Body of pancreas (tissue), 4 donors: ENCODE data around the gene AMER2. TPM values are rescaled to one million over a fixed set of nuclear protein-coding genes. Genes with fewer than 3 reads are reported as not detected.

Experiments used
- ATAC-seq: fragments of 150-250 bp; one replicate; pipeline ENCODE4 v1.9.1; 2016
- DNase-seq, 4 donors: peaks; one replicate each; pipeline ENCODE4 v3.0.0-alpha.2; 2019
- H3K27ac ChIP-seq, 4 donors: fragments of 200-600 bp; sonication (generic); 1 replicate in 3 of 4; 2 replicates in 1 of 4; pipeline versions ENCODE4 v1.5.1 to v1.6.1; 2016 to 2019; ENCODE audit warnings: mild to moderate bottlenecking in 1 of 4, mixed read lengths in 1 of 4, moderate library complexity in 1 of 4
- H3K27me3 ChIP-seq, 2 donors: fragments of 200-600 bp; sonication (generic); one replicate each; pipeline ENCODE4 v1.6.0; 2016; ENCODE audit warnings: mild to moderate bottlenecking in 1 of 2
- H3K36me3 ChIP-seq, 2 donors: fragments of 200-600 bp; sonication (generic); replicated peaks in 1 of 2; 2 replicates each; pipeline ENCODE4 v1.5.1; 2016; ENCODE audit warnings: low read depth in 2 of 2; ENCODE audit not compliant: insufficient read depth in 1 of 2
- H3K4me1 ChIP-seq: fragments of 200-600 bp; sonication (generic); one replicate; pipeline ENCODE4 v1.6.0; 2016
- H3K4me3 ChIP-seq, 2 donors: fragments of 200-600 bp; sonication (generic); 1 replicate in 1 of 2; 2 replicates in 1 of 2; pipeline ENCODE4 v1.5.1; 2016 to 2019
- H3K9me3 ChIP-seq, 3 donors: fragments of 200-600 bp; sonication (generic); 1 replicate in 2 of 3; 2 replicates in 1 of 3; pipeline ENCODE4 v1.5.1; 2016
- POLR2A ChIP-seq, 3 donors: fragments of 450-650 bp; IDR thresholded peaks; one replicate each; pipeline ENCODE4 v1.6.1; 2016; ENCODE audit warnings: antibody characterized with exemption in 3 of 3, mild to moderate bottlenecking in 2 of 3
- WGBS, 2 donors: methylation state at CpG; one replicate each; pipeline ENCODE4 v1.1.5; 2017; 5-methylcytosine and 5-hydroxymethylcytosine counted together
- intact Hi-C: fragments of 100-400 bp; cut with DNase I; formaldehyde crosslinking; loops from one replicate; pipeline ENCODE4 v1.15.1; 2023
- total RNA-seq, 2 donors: library from RNA; depleted of rRNA; stranded (reverse); fragments of >200 nt; gene quantifications; one replicate each; pipeline ENCODE4 v1.1.0, GENCODE V29; 2016
- TF ChIP-seq, protein P1 (sequence below), 7 experiments: fragments of 450-650 bp in 4 of 7; fragments of 200-600 bp in 3 of 7; sonication (generic) in 3 of 7; IDR thresholded peaks; one replicate each; pipeline ENCODE4 v1.5.1; 2016 to 2019; ENCODE audit warnings: antibody characterized with exemption in 7 of 7

AMER2 gene
- total RNA-seq, 2 donors from 2014 or later, result not detected

- WGBS, 2 donors, result 35 to 52% methylated on average over 3 of the region's 3 CpGs
- Histone ChIP-seq H3K27ac (no peak overlapping the region), H3K27me3 (peaks cover 0 to 18% of the 10 kb centered on the region in 2 donors), H3K4me1 (peaks cover 15% of the 10 kb centered on the region), H3K9me3 (no peaks in the 10 kb centered on the region), H3K4me3 (no peak overlapping the region), H3K36me3 (no peaks in the 10 kb centered on the region)
- ATAC-seq (no peak), DNase-seq (no peak)
- TF ChIP-seq POLR2A (IDR thresholded peaks at IDR 0.05), result no peak
- TF ChIP-seq, protein P1, sequence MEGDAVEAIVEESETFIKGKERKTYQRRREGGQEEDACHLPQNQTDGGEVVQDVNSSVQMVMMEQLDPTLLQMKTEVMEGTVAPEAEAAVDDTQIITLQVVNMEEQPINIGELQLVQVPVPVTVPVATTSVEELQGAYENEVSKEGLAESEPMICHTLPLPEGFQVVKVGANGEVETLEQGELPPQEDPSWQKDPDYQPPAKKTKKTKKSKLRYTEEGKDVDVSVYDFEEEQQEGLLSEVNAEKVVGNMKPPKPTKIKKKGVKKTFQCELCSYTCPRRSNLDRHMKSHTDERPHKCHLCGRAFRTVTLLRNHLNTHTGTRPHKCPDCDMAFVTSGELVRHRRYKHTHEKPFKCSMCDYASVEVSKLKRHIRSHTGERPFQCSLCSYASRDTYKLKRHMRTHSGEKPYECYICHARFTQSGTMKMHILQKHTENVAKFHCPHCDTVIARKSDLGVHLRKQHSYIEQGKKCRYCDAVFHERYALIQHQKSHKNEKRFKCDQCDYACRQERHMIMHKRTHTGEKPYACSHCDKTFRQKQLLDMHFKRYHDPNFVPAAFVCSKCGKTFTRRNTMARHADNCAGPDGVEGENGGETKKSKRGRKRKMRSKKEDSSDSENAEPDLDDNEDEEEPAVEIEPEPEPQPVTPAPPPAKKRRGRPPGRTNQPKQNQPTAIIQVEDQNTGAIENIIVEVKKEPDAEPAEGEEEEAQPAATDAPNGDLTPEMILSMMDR (IDR thresholded peaks at IDR 0.05), result no peak
- intact Hi-C loops, result no loop called here
These were observed 3.3 kb upstream of the AMER2 start for GRCh38 chr13:25175431-25175830.

- H3K4me3 ChIP-seq, result no peak overlapping the region
- intact Hi-C loops, result no loop called here
- no peaks in the 10 kb centered on the region for H3K9me3 ChIP-seq
- peaks cover 15% of the 10 kb centered on the region for H3K4me1 ChIP-seq
- ATAC-seq, result no peak
- 67 to 68% methylated on average over 9 of the region's 9 CpGs for WGBS, 2 donors
- no peak overlapping the region for H3K27ac ChIP-seq
- TF ChIP-seq, protein P1 (IDR thresholded peaks at IDR 0.05), result no peak
- no peak for TF ChIP-seq POLR2A (IDR thresholded peaks at IDR 0.05)
- peaks cover 0 to 18% of the 10 kb centered on the region in 2 donors for H3K27me3 ChIP-seq
- no peaks in the 10 kb centered on the region for H3K36me3 ChIP-seq
- DNase-seq, result no peak
These were observed 2.9 kb upstream of the AMER2 start for GRCh38 chr13:25175026-25175425.

- H3K27me3 ChIP-seq, result peaks cover 0 to 18% of the 10 kb centered on the region in 2 donors
- intact Hi-C loops, result no loop called here
- no peak for TF ChIP-seq POLR2A (IDR thresholded peaks at IDR 0.05)
- TF ChIP-seq, protein P1 (IDR thresholded peaks at IDR 0.05), result no peak
- H3K4me1 ChIP-seq, result peaks cover 15% of the 10 kb centered on the region
- H3K9me3 ChIP-seq, result no peaks in the 10 kb centered on the region
- DNase-seq (no peak), ATAC-seq (no peak)
- WGBS, 2 donors, result 37 to 58% methylated on average over 4 of the region's 4 CpGs
- no peak overlapping the region for H3K4me3 ChIP-seq
- no peaks in the 10 kb centered on the region for H3K36me3 ChIP-seq
- H3K27ac ChIP-seq, result no peak overlapping the region
These were observed 2.2 kb upstream of the AMER2 start for GRCh38 chr13:25174304-25174703.

- H3K9me3 ChIP-seq, result no peaks in the 10 kb centered on the region
- ATAC-seq (no peak), DNase-seq (no peak)
- H3K36me3 ChIP-seq, result no peaks in the 10 kb centered on the region
- peaks cover 15% of the 10 kb centered on the region for H3K4me1 ChIP-seq
- peaks cover 0 to 18% of the 10 kb centered on the region in 2 donors for H3K27me3 ChIP-seq
- 6 to 17% methylated on average over 6 of the region's 6 CpGs for WGBS, 2 donors
- intact Hi-C loops, result no loop called here
- no peak overlapping the region for H3K4me3 ChIP-seq
- TF ChIP-seq, protein P1 (IDR thresholded peaks at IDR 0.05), result no peak
- TF ChIP-seq POLR2A (IDR thresholded peaks at IDR 0.05), result no peak
- H3K27ac ChIP-seq, result no peak overlapping the region
These were observed 179 bp upstream of the AMER2 start for GRCh38 chr13:25172303-25172630.

GRCh38 chr13:25171170-25171516 lies 945 bp downstream of the AMER2 start:
- Histone ChIP-seq H3K36me3 (no peaks in the 10 kb centered on the region), H3K27me3 (peaks cover 0 to 18% of the 10 kb centered on the region in 2 donors), H3K4me3 (peak overlapping the region in 1 of 2 donors; percentile 7), H3K27ac (no peak overlapping the region), H3K9me3 (no peaks in the 10 kb centered on the region), H3K4me1 (peaks cover 15% of the 10 kb centered on the region)
- no peak for TF ChIP-seq POLR2A (IDR thresholded peaks at IDR 0.05)
- TF ChIP-seq, protein P1 (IDR thresholded peaks at IDR 0.05), result no peak
- intact Hi-C loops, result no loop called here
- 0 to 4% methylated on average over 13 to 34 of the region's 36 CpGs for WGBS, 2 donors
- peak in 1 of 4 donors; percentile 13 for DNase-seq
- ATAC-seq, result no peak
